Hepatocyte (in vitro differentiated cells): ENCODE measurements around the gene ADAM33. TPM values are rescaled to one million over a fixed set of nuclear protein-coding genes. Genes with fewer than 3 reads are reported as not detected.

ENCODE experiments used
- DNase-seq: peaks from one replicate; pipeline ENCODE4 v3.0.0-alpha.2; 2016; ENCODE audit warnings: low spot score
- H2AFZ ChIP-seq: fragments of 200-600 bp; sonication (generic); 2 replicates; pipeline ENCODE4 v1.6.0; 2016; ENCODE audit warnings: antibody characterized with exemption, mild to moderate bottlenecking
- H3K27ac ChIP-seq: fragments of 200-600 bp; sonication (generic); 2 replicates; pipeline ENCODE4 v1.5.1; 2016; ENCODE audit warnings: mild to moderate bottlenecking
- H3K27me3 ChIP-seq: fragments of 200-600 bp; sonication (generic); 2 replicates; pipeline ENCODE4 v1.6.1; 2016
- H3K36me3 ChIP-seq: fragments of 200-600 bp; sonication (generic); replicated peaks from 2 replicates; pipeline ENCODE4 v1.5.1; 2016; ENCODE audit warnings: low read depth; ENCODE audit not compliant: insufficient read depth
- H3K4me1 ChIP-seq: fragments of 200-600 bp; sonication (generic); 2 replicates; pipeline ENCODE4 v1.5.1; 2016; ENCODE audit warnings: mild to moderate bottlenecking, moderate library complexity; ENCODE audit not compliant: insufficient read depth
- H3K4me2 ChIP-seq: fragments of 200-600 bp; sonication (generic); 2 replicates; pipeline ENCODE4 v1.6.0; 2016
- H3K4me3 ChIP-seq: fragments of 200-600 bp; sonication (generic); 2 replicates; pipeline ENCODE4 v1.5.1; 2016; ENCODE audit warnings: mild to moderate bottlenecking
- H3K79me2 ChIP-seq: fragments of 200-600 bp; sonication (generic); 2 replicates; pipeline ENCODE4 v1.6.0; 2017; ENCODE audit warnings: mild to moderate bottlenecking
- H3K9me2 ChIP-seq: fragments of 200-600 bp; sonication (generic); replicated peaks from 2 replicates; pipeline ENCODE4 v1.6.0; 2017; ENCODE audit warnings: mild to moderate bottlenecking; ENCODE audit not compliant: insufficient read depth
- H3K9me3 ChIP-seq: fragments of 200-600 bp; sonication (generic); 2 replicates; pipeline ENCODE4 v1.5.1; 2016; ENCODE audit warnings: low read depth, mild to moderate bottlenecking
- H4K20me1 ChIP-seq: fragments of 200-600 bp; sonication (generic); 2 replicates; pipeline ENCODE4 v1.6.0; 2016; ENCODE audit warnings: mild to moderate bottlenecking; ENCODE audit not compliant: insufficient read depth, poor library complexity, severe bottlenecking
- EZH2 ChIP-seq: fragments of 200-600 bp; sonication (generic); IDR thresholded peaks from 2 replicates; pipeline ENCODE4 v1.6.1; 2016; ENCODE audit warnings: antibody characterized with exemption, mild to moderate bottlenecking, borderline replicate concordance
- EZH2phosphoT487 ChIP-seq: fragments of 200-600 bp; sonication (generic); IDR thresholded peaks from one replicate; pipeline ENCODE4 v1.6.1; 2018; ENCODE audit warnings: antibody characterized with exemption, mild to moderate bottlenecking, low read depth, moderate library complexity; ENCODE audit not compliant: unreplicated experiment, severe bottlenecking
- WGBS: methylation state at CpG from one replicate; pipeline ENCODE4 v1.1.6; 2016; ENCODE audit warnings: low lambda C conversion rate; ENCODE audit errors: missing lambda C conversion rate; 5-methylcytosine and 5-hydroxymethylcytosine counted together
- polyA plus RNA-seq: library from polyadenylated mRNA; unstranded; fragments of >200 nt; fragmentation: Nextera tagmentation; extraction: Ambion mirVana; gene quantifications from 2 replicates; pipeline ENCODE4 v1.2.1, GENCODE V29; 2016
- total RNA-seq: library from RNA; depleted of rRNA; stranded (reverse); fragments of >200 nt; gene quantifications from 2 replicates; pipeline ENCODE4 v1.2.3, GENCODE V29; 2014
- TF ChIP-seq, protein P1 (sequence below): fragments of 200-600 bp; sonication (generic); IDR thresholded peaks from 2 replicates; pipeline ENCODE4 v1.5.1; 2016; ENCODE audit warnings: antibody characterized with exemption, mild to moderate bottlenecking; ENCODE audit not compliant: poor library complexity

The ADAM33 gene
- total and polyA plus RNA-seq, 2 experiments from 2014 or later: 18.9 to 41.6 TPM

DNA sequence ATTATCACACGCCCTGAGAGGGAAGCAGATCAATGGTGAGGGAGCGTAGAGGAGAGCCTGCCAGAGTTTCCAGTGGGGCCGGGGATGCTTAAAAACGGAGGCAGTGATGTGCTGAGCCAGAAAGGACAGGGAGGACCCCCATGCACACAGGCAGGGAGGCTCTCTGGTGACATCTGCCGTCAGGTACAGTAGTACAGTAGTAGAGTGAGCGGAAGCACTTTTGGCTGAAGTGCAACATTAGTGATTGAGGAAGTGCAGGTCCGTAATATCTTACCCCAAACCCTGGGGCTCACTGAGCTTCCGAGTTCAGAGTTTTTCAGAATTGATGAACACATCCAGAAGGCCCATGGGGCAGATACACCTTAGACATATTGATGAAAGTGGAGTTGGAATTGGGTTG is 60.7 kb downstream of the ADAM33 start:
- Histone ChIP-seq H3K36me3 (no peaks in the 10 kb centered on the region), H3K27ac (no peak overlapping the region), H3K4me2 (no peak overlapping the region), H2AFZ (no peak overlapping the region), H3K4me1 (no peaks in the 10 kb centered on the region), H3K4me3 (no peak overlapping the region), H3K9me2 (no peaks in the 10 kb centered on the region), H4K20me1 (no peaks in the 10 kb centered on the region), H3K9me3 (no peaks in the 10 kb centered on the region), H3K27me3 (no peaks in the 10 kb centered on the region), H3K79me2 (no peaks in the 10 kb centered on the region)
- TF ChIP-seq, protein P1, sequence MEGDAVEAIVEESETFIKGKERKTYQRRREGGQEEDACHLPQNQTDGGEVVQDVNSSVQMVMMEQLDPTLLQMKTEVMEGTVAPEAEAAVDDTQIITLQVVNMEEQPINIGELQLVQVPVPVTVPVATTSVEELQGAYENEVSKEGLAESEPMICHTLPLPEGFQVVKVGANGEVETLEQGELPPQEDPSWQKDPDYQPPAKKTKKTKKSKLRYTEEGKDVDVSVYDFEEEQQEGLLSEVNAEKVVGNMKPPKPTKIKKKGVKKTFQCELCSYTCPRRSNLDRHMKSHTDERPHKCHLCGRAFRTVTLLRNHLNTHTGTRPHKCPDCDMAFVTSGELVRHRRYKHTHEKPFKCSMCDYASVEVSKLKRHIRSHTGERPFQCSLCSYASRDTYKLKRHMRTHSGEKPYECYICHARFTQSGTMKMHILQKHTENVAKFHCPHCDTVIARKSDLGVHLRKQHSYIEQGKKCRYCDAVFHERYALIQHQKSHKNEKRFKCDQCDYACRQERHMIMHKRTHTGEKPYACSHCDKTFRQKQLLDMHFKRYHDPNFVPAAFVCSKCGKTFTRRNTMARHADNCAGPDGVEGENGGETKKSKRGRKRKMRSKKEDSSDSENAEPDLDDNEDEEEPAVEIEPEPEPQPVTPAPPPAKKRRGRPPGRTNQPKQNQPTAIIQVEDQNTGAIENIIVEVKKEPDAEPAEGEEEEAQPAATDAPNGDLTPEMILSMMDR: no peak
- TF ChIP-seq EZH2: no peak
- no peak for TF ChIP-seq EZH2phosphoT487
- no peak for DNase-seq
- WGBS: 84% methylated on average over 8 of the region's 8 CpGs

Other genes with a start within 250 kb of the ADAM33 start
- gene ATRN, start 211.0 kb downstream of the ADAM33 start, total RNA-seq: 68.1 and 71.1 TPM in 2 replicates
- gene ATRN, start 211.0 kb downstream of the ADAM33 start, polyA plus RNA-seq: 14.7 and 20.3 TPM in 2 replicates
- 0.24 TPM in 1 of 2 replicates, not detected in the other for gene GFRA4, start 18.6 kb downstream of the ADAM33 start, total RNA-seq
- not detected in 2 replicates for gene GFRA4, start 18.6 kb downstream of the ADAM33 start, polyA plus RNA-seq
- gene SIGLEC1, start 30.6 kb upstream of the ADAM33 start, total RNA-seq: 0.16 and 0.23 TPM in 2 replicates
- 0.11 and 0.62 TPM in 2 replicates for gene SIGLEC1, start 30.6 kb upstream of the ADAM33 start, polyA plus RNA-seq
- gene HSPA12B, start 50.7 kb upstream of the ADAM33 start, total RNA-seq: 3.4 and 3.7 TPM in 2 replicates
- 2.5 and 2.9 TPM in 2 replicates for gene HSPA12B, start 50.7 kb upstream of the ADAM33 start, polyA plus RNA-seq
- gene ADISSP, start 85.7 kb upstream of the ADAM33 start, total RNA-seq: 9.6 and 11.7 TPM in 2 replicates
- 31.7 and 36.0 TPM in 2 replicates for gene ADISSP, start 85.7 kb upstream of the ADAM33 start, polyA plus RNA-seq
- gene SPEF1, start 99.4 kb upstream of the ADAM33 start, total RNA-seq: 0.63 TPM in 1 of 2 replicates, not detected in the other
- gene SPEF1, start 99.4 kb upstream of the ADAM33 start, polyA plus RNA-seq: 0.51 TPM in 1 of 2 replicates, not detected in the other
- 40.9 and 46.7 TPM in 2 replicates for gene CENPB, start 104.7 kb upstream of the ADAM33 start, total RNA-seq
- 17.6 and 21.2 TPM in 2 replicates for gene CENPB, start 104.7 kb upstream of the ADAM33 start, polyA plus RNA-seq
- 15.1 and 15.7 TPM in 2 replicates for gene CDC25B, start 114.3 kb upstream of the ADAM33 start, total RNA-seq
- gene CDC25B, start 114.3 kb upstream of the ADAM33 start, polyA plus RNA-seq: 20.0 and 21.9 TPM in 2 replicates
- 13.8 and 15.9 TPM in 2 replicates for gene AP5S1, start 138.5 kb upstream of the ADAM33 start, total RNA-seq
- gene AP5S1, start 138.5 kb upstream of the ADAM33 start, polyA plus RNA-seq: 19.7 and 21.8 TPM in 2 replicates
- gene MAVS, start 164.8 kb upstream of the ADAM33 start, total RNA-seq: 21.9 and 24.7 TPM in 2 replicates
- gene MAVS, start 164.8 kb upstream of the ADAM33 start, polyA plus RNA-seq: 12.6 and 15.6 TPM in 2 replicates
- gene PANK2, start 207.4 kb upstream of the ADAM33 start, total RNA-seq: 37.4 and 37.6 TPM in 2 replicates
- 24.1 and 37.6 TPM in 2 replicates for gene PANK2, start 207.4 kb upstream of the ADAM33 start, polyA plus RNA-seq